GM19463 (cell line): ENCODE results near the gene TMEM120B.

Source experiments
- ATAC-seq: cut with Tn5 transposase; IDR thresholded peaks from one replicate; pipeline ENCODE4 v1.9.1; 2021; ENCODE audit warnings: mild to moderate bottlenecking, moderate library complexity; ENCODE audit not compliant: unreplicated experiment

TMEM120B gene

GRCh38 chr12:121801595-121802484 is 89.3 kb downstream of the TMEM120B start:
- no peak for ATAC-seq

- no peak for ATAC-seq
Measured at GRCh38 chr12:121802485-121802842, 89.9 kb downstream of the TMEM120B start.

DNA sequence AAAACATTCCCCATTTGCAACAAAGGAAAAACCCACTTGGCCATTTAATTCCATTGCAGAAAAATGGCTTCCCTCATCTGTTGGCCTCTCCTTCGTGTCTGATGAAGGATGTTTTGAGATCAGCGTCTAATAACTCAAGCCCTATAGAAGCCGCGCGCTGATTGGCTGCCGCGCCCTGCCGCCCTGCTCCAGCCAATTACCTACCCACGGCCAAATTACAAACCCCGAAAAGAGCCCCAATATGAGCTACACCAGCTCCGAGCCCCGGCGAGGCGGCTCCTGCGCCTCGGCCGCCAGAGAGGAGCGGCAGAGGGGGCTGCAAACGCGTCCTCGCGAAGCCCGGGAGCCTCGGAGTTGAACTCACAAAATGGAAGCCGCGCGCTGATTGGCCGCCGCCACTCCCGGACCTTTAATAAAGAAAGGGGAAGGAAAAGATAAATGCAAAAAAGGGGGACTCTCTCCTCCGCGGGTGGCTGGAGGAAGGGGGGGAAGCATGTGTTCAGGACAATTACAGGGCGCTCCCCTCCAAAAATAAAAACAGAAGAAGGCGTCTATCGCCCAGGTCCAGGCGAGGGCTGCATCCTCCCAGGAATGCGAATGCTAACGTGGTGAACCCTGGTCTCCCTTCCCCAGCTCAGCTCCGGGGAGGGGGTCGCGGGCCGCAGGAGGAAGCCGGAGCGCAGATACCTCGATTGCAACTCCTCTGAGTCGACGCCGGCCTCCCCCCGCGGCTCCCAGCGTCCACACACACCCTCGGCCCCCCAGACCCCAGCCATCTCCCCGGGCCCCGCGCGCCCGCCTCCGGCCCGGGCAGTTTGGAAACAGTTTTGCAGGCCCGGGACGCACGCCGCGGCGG is 90.5 kb downstream of the TMEM120B start:
- peak; percentile 28 for ATAC-seq

DNA sequence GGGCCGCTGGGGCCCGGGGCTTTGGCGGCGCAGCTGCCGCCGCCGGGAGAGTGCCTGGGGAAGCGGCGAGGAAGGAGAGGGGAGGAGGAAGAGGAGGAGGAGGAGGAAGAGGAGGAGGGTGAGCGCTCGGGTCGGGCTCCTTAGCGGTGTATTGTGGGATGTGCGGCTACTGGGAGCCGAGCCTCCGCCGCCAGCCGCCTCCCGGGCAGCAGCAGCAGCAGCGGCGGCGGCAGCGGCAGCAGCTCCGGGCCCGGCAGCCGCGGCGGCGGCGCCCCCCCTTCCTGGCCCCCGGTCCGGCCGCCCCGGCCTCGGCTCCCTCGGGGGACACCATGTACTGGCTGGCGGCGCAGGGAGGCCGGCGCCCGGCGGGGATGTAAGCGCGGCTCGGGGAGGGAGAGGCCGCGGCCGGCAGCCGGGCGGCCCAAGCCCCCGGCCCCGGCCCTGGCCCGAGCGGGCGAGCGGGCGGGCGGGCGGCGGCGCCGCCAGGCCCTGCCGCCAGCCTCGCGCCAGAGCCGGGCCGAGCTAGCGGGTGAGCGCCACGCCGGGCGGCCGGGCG is 91.4 kb downstream of the TMEM120B start, which contains the start of gene SETD1B:
TSS of gene SETD1B (plus strand) at position 149 of the 556 bp plus-strand sequence. CDS start 729 bp downstream, outside the sequence.
- no peak for ATAC-seq

- ATAC-seq, result no peak
Measured at GRCh38 chr12:121804417-121805111, 92.0 kb downstream of the TMEM120B start.

DNA sequence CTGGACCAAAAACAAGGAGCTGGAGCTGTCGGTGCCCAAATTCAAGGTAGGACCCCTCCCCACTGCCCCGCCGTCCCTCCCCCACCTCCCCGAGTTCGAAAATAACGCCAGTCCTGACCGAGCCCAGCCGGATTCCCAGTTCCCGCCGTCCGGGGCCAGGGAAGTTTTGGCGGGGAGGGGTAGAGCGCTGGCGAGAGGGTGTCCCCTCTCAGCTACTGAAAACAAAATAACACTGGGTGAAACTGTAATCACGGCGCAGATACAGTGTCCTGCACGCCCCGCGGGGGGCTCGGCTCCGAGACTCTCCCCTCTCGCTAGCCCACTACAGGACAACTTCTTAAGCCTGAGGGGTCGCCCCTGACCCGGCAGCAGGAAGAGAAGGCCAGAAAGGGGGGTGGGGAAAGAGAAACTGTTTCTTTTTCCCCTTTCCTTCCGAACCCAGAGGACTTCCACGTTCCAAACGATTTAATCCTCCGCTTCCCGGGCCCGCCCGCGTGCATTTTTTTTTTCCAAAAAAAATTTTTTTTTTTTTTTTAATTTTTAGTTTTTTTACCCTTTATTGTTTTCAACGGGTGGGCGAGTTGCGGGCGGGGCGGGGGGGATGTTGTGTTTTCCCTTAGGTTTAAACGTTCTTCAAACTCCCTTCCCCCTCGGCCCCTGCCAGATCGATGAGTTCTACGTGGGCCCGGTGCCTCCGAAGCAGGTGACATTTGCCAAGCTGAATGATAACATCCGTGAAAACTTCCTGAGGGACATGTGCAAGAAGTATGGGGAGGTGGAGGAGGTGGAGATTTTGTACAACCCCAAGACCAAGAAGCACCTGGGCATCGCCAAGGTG is 92.8 kb downstream of the TMEM120B start:
- no peak for ATAC-seq

DNA sequence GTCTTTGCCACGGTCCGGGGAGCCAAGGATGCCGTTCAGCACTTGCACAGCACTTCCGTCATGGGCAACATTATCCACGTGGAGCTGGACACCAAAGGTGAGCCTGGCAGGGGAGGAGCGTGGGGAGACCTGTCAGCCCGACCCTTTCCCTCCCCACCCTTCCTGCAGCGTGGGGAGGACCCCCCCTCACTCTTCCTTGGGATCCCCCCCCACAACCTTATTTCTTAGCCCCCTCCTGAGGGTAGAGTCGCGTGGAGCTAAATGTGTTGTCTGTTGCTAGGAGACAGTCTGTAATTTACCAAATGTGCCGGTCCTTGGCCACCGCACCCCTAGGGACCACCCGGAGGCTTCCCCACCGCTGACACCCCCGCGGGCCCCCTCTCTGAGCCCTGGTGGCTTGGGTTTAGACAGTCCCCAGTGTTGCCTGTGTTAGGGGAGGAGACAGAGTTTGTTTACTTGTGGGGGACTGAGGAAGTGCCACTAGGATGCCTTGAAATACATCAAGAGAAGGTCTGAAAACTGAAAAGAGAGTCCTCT is 93.5 kb downstream of the TMEM120B start:
- no peak for ATAC-seq

GRCh38 chr12:121806546-121807423 is 94.2 kb downstream of the TMEM120B start:
- no peak for ATAC-seq

DNA sequence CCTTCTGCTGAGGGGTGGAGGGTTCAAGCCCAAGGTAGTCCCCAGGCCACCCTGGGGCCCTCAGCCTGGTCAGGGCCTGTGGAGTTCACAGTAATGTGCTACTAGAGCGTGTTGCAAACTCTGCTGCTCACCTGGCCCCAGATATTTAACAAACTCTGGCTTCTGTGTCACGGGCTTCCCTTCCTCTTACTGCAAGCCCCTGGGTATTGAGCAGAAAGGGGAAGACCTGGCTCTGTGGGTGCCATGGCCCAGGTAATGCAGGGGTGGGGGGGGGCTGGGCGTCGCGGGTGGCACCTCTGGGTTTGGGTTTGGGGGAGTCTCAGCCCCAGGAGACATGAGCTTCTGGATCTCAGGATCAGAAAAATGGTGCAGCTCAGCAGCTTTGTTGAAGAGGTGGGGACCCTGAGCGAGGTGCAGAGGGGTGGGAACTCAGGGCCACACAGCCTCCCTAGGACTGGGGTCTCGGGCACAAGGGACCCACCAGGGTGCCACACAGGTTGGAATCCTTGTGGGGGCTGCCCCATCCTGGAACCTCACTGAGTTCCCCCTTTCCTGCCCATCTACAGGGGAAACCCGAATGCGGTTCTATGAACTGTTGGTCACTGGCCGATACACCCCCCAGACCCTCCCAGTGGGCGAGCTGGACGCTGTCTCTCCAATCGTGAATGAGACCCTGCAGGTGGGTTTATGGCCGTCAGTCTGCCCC is 95.2 kb downstream of the TMEM120B start:
- no peak for ATAC-seq

DNA sequence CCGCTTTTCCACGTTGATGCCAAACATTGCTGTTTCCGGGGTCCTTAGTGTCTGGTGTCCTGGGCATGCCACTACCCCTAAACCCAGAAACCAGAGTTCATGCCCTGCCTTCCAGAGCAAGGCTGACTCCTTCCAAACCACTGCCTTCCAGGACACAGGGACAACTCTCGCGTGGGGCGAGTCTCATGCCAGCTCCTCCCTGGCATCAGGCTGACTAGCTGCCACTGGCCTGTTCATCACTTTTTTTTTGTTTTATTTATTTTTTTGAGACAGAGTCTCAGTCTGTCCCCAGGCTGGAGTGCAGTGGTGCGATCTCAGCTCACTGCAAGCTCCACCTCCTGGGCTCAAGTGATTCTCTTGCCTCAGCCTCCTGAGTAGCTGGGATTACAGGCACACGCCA is 96.1 kb downstream of the TMEM120B start:
- ATAC-seq, result no peak

DNA sequence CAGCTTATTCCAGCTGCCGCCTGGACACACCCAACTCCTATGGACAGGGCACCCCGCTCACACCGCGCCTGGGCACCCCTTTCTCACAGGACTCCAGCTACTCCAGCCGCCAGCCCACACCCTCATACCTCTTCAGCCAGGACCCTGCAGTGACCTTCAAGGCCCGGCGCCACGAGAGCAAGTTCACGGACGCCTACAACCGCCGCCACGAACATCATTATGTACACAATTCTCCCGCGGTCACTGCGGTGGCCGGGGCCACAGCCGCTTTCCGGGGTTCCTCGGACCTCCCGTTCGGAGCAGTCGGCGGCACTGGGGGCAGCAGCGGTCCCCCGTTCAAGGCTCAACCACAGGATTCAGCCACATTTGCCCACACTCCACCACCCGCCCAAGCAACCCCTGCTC is 97.2 kb downstream of the TMEM120B start:
- no peak for ATAC-seq

GRCh38 chr12:121810234-121810817 is 97.8 kb downstream of the TMEM120B start:
- ATAC-seq, result no peak

DNA sequence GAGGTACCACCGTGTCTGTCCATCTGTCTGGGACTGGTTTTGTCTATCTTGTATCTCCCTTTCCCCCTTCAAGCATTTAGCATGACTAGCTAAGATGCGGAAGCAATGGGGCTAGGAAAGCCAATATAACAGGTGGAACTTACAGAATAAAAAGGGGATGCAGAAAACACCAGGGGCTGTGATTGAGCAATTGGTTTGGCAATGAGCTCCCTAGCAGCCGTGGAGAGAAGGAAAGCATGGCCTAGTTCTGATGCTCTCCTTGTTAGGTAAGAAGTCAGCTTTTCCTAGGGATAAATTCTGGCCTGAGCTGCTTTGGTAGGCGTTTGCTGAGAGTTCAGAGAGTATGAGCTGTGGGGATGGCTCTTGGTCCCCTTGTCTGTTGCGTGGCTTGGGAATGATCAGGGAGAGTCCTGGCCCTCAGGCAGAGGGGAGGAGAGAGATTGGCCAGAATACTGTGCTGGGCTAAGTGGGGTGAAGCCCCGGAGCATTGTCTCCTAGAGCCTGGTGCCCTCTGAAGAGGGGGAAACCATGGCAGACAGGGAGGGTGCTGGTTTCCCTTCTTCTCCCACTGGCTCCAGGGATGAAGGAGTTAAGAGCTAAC is 98.4 kb downstream of the TMEM120B start:
- no peak for ATAC-seq

GRCh38 chr12:121811434-121812319 is 99.1 kb downstream of the TMEM120B start:
- ATAC-seq, result peak; percentile 72

DNA sequence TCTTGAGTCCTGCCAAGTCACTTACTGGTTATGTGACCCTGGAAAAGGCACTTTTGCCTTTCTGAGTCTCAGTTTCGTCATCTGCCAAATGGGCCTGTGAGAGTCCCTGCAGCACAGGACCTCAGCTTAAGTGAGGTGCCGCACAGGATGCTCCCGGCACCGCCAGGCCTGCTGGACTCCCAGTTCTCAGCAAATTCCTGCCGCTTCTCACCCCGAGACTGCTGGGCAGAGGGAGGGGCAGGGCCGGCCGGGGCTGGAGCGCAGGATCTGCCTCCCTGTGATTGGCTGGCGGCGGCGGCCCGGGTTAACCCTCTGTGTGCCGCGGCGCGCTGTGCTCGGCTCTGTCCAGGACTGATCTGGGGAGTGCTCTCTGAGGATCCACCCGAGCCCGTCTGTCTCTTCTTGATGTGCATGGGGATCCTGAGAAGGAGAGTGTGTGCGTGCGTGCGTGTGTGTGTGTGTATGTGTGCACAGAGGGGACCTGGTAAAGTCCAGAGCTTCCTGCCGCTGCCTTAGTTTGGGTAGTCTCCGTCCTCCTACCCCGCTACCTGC is 99.8 kb downstream of the TMEM120B start:
- ATAC-seq, result no peak
